ENCODE data around the gene RABIF. TPM values are rescaled to one million over a fixed set of nuclear protein-coding genes. Genes with fewer than 3 reads are reported as not detected.
"Not testable (repeated sequence)": the region's sequence is repeated elsewhere in the genome, so short reads cannot be mapped to it uniquely, and the experiment has no call there.

The RABIF gene
- total RNA-seq, 4 donors from 2014 or later: 3.8 to 7.6 (median 6.0) TPM

DNA sequence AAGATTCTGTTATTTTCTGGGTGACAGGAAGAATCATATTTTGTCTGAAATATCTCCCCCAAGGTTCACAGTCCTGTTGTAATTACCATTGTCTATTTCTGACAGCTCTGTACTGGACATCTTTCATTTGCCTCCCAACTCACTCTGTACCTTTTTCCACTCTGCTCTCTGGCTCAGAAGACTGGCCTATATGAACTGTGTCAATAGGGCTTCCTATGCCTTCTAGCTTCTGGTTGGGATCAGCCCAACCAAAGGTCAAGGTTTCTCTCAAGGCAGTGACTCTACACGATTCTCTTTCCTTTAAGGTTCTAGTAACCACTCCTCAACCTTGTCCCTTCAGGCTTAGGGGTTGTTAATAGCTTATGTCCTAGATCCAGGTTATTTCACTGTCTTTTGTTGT, 20.5 kb upstream of the RABIF start:
- H3K4me3 ChIP-seq: no peak overlapping the region
- H3K9me3 ChIP-seq: no peaks in the 10 kb centered on the region
- H3K27me3 ChIP-seq: no peaks in the 10 kb centered on the region
- DNase-seq: no peak
- intact Hi-C loops (cut with DNase I; ENCODE audit: low total_unique reads): no loop called here
- no peak for TF ChIP-seq POLR2A (IDR thresholded peaks at IDR 0.05)
- TF ChIP-seq, protein P1, sequence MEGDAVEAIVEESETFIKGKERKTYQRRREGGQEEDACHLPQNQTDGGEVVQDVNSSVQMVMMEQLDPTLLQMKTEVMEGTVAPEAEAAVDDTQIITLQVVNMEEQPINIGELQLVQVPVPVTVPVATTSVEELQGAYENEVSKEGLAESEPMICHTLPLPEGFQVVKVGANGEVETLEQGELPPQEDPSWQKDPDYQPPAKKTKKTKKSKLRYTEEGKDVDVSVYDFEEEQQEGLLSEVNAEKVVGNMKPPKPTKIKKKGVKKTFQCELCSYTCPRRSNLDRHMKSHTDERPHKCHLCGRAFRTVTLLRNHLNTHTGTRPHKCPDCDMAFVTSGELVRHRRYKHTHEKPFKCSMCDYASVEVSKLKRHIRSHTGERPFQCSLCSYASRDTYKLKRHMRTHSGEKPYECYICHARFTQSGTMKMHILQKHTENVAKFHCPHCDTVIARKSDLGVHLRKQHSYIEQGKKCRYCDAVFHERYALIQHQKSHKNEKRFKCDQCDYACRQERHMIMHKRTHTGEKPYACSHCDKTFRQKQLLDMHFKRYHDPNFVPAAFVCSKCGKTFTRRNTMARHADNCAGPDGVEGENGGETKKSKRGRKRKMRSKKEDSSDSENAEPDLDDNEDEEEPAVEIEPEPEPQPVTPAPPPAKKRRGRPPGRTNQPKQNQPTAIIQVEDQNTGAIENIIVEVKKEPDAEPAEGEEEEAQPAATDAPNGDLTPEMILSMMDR (IDR thresholded peaks at IDR 0.05): no peak
- H3K4me1 ChIP-seq: no peaks in the 10 kb centered on the region
- no peak overlapping the region for H3K27ac ChIP-seq
- H3K36me3 ChIP-seq: no peaks in the 10 kb centered on the region

- DNase-seq: no peak
- intact Hi-C loops (cut with DNase I; ENCODE audit: low total_unique reads): no loop called here
- Histone ChIP-seq H3K27ac (no peak overlapping the region), H3K9me3 (no peaks in the 10 kb centered on the region), H3K4me3 (no peak overlapping the region), H3K27me3 (no peaks in the 10 kb centered on the region), H3K4me1 (no peaks in the 10 kb centered on the region), H3K36me3 (no peaks in the 10 kb centered on the region)
- TF ChIP-seq, protein P1 (IDR thresholded peaks at IDR 0.05): no peak
- no peak for TF ChIP-seq POLR2A (IDR thresholded peaks at IDR 0.05)
Measured at GRCh38 chr1:202908998-202909397, 20.0 kb upstream of the RABIF start.

DNA sequence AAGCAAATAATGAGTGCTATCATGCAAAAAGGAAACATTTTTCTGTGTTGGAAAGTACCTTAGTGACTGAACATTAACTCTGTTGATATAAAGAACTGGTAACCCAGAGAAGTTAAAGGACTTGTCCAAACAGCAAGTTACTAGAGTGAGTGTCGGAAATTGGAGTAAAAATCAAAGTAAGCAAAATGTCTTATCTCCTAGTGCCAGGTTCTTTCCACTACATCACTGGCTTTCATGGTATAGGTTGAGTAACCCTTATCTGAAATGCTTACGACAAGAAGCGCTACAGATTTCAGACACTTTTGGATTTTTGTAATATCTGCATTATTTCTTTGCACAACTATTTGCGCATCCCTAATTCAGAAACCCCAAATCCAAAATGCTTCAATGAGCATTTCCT, 16.4 kb upstream of the RABIF start:
- no peak for DNase-seq
- H3K4me3 ChIP-seq: no peak overlapping the region
- intact Hi-C loops (cut with DNase I; ENCODE audit: low total_unique reads): no loop called here
- no peaks in the 10 kb centered on the region for H3K4me1 ChIP-seq
- H3K27ac ChIP-seq: no peak overlapping the region
- H3K9me3 ChIP-seq: no peaks in the 10 kb centered on the region
- no peaks in the 10 kb centered on the region for H3K36me3 ChIP-seq
- H3K27me3 ChIP-seq: no peaks in the 10 kb centered on the region
- TF ChIP-seq POLR2A (IDR thresholded peaks at IDR 0.05): no peak
- TF ChIP-seq, protein P1 (IDR thresholded peaks at IDR 0.05): no peak

- H3K4me3 ChIP-seq; H3K27ac ChIP-seq; H3K36me3 ChIP-seq; intact Hi-C loops (cut with DNase I; ENCODE audit: low total_unique reads); DNase-seq; H3K4me1 ChIP-seq; H3K9me3 ChIP-seq; H3K27me3 ChIP-seq: not testable (repeated sequence)
Measured at GRCh38 chr1:202903808-202904207, 14.9 kb upstream of the RABIF start.

DNA sequence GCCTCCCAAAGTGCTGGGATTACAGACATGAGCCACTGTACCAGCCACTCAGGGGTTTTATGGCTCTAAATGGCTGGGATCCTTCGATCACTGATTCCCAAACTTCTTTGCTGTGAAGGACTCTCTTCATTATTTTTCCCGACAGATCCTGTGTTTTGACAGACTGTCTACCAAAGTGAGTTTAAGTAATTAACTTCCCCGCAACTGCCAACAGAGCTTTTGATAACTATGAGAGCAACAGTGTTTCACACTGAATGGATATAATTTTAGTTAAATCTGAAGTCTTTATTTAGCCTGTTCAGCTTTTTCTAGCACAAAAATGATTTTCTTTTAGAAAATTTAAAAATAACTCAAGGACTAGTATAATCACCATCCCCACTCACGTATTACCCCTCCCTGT, 12.6 kb upstream of the RABIF start:
- Histone ChIP-seq H3K36me3 (no peaks in the 10 kb centered on the region), H3K4me1 (no peaks in the 10 kb centered on the region), H3K4me3 (no peak overlapping the region), H3K9me3 (no peaks in the 10 kb centered on the region), H3K27me3 (no peaks in the 10 kb centered on the region), H3K27ac (no peak overlapping the region)
- no peak for TF ChIP-seq POLR2A (IDR thresholded peaks at IDR 0.05)
- TF ChIP-seq, protein P1 (IDR thresholded peaks at IDR 0.05): no peak
- no peak for DNase-seq
- intact Hi-C loops (cut with DNase I; ENCODE audit: low total_unique reads): no loop called here

- H3K4me3 ChIP-seq: no peak overlapping the region
- H3K27me3 ChIP-seq: no peaks in the 10 kb centered on the region
- H3K27ac ChIP-seq: no peak overlapping the region
- no peak for DNase-seq
- H3K9me3 ChIP-seq: no peaks in the 10 kb centered on the region
- TF ChIP-seq, protein P1 (IDR thresholded peaks at IDR 0.05): no peak
- no peak for TF ChIP-seq POLR2A (IDR thresholded peaks at IDR 0.05)
- H3K36me3 ChIP-seq: no peaks in the 10 kb centered on the region
- intact Hi-C loops (cut with DNase I; ENCODE audit: low total_unique reads): no loop called here
- H3K4me1 ChIP-seq: no peaks in the 10 kb centered on the region
Measured at GRCh38 chr1:202892501-202892900, 3.6 kb upstream of the RABIF start.
